Activated CD4-positive, CD25-positive, alpha-beta regulatory T cell treated with anti-CD3 and anti-CD28 coated beads, Interleukin-2, amount 50 U/mL, for 16 hours (primary cell): Measurements from ENCODE around the gene TIMM9.
"Not testable (repeated sequence)": the region's sequence is repeated elsewhere in the genome, so short reads cannot be mapped to it uniquely, and the experiment has no call there.

Source experiments
- DNase-seq: peaks from one replicate; pipeline ENCODE4 v3.0.0-alpha.2; 2020; ENCODE audit warnings: low read depth, low spot score

The TIMM9 gene

DNA sequence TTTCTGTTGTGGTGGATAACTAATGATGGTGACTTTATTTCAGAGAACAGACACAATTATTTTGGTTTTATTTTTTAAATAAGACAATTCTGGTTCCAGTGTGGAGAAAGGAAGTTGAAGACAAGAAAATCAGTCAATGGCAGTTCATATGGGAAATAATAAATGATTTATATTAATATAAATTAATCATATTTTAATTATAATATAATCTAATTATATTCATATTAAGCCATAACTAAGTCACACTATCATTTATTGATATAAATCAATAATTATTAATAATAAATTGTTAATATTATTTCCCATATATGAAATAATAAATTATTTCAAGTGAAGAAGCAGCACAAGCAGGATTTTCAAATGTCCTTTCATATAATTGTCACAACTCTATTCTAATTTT, 28.8 kb downstream of the TIMM9 start:
- no peak for DNase-seq

DNA sequence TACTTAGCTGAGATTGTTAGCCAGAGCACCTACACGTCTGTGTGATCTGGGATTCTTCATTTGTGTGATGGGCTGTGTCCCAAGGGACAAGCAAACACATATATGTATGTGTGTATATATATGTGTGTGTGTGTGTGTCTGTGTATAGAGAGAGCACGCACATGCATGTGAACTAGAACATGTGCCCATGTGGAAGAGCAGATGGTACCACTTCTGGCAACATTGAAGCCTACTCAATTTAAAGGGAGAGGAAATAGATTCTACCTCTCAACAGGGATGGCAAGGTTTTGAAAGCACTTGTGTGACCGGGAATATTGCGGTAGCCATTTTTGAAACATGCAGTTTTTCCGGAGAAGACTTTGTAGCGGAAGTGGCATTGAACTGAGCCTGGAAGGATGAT, 30.2 kb downstream of the TIMM9 start:
- no peak for DNase-seq

DNA sequence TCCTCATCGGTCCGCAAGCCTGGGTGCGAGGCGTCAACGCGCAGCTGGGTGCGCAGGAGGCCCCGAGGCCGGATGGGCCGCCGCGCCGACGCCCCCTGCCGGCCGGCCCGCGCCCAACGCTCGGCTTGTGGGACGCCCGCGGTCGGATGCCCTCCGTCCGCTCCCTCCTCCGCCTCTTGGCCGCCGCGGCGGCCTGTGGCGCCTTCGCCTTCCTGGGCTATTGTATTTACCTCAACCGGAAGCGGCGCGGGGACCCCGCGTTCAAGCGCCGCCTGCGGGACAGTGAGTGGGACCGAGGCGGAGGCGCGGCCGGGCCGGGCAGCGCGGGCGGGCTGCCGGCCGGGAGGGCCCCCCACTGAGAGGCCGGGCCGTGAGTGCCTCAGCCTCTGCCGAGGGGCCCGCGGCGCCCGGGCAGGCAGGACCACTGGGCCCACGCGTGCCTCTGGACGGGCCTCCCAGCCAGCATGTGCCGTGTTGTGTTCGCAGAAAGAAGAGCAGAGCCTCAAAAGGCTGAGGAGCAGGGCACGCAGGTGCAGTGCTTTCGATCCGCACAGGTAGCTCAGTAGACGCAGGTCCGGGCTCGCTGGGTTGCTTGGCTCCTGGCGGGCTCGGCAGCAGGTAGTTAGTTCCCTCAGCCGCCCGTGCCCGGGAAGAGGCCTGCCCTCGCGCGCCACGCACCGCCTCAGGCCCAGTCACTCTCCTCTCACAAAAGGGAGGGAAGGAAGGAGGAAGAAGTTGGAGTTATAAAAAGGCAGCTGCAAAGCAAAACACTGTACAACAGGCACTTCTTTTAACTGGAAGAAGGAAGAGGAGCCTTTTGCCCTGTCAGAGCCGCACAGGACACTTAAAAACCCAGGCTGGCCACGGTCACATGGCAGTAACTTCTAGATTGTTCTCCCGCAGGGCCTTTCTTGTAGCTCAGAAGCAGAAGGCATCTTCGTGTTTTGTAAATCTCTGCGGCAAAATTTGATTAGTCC, 31.2 kb downstream of the TIMM9 start, which contains the start of gene TOMM20L:
Gene TOMM20L, plus strand, starts transcription at position 119 of the 977 bp plus-strand sequence. Its CDS starts 28 bp downstream, at position 147.
- DNase-seq: peak; percentile 39

DNA sequence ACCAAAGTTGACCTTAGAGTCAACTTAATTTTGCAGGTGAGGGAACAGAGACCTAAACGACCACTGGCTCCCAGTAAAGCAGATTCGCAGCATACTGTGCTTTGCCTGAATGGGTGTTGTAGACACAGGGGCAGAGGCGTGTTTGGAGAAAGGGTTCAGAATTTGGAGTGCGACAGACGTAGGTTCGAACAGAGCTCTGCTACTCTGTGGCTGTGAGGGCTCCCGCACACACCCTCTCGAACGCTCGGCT, 31.8 kb downstream of the TIMM9 start:
- no peak for DNase-seq

DNA sequence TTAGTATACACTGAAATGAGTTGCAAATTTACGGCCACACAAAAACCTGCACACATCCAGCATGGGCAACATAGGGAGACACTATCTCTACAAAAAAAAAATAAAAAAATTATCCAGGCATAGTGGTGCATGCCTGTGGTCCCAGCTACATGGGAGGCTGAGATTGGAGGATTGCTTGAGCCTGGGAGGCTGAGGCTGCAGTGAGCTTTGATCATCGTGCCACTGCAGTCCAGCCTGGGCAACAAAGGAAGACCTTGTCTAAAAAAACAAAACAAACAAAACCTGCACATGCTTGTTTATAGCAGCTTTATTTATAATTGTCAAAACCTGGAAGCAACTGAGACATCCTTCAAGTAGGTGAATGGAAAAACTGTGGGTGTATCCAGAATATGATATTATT, 36.5 kb downstream of the TIMM9 start:
- DNase-seq: no peak

DNA sequence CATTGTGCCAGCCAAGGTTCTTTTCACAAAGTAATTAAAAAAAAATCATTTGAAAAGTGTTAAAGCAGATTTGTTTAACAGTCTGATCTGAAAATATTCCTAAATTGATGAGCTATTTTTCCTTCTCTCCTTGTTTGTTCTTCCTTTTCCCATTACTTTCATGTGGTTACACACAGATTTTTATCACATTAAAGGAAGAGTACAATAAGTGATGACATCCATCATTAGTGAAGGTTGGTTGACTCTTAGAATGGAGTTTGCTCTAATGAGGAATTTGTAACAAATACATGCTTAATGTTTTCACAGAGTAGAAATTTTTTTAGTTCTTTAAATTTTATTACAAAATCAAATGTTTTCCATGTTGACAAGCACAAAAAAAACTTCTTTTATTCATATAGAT, 50.5 kb downstream of the TIMM9 start:
- no peak for DNase-seq

DNA sequence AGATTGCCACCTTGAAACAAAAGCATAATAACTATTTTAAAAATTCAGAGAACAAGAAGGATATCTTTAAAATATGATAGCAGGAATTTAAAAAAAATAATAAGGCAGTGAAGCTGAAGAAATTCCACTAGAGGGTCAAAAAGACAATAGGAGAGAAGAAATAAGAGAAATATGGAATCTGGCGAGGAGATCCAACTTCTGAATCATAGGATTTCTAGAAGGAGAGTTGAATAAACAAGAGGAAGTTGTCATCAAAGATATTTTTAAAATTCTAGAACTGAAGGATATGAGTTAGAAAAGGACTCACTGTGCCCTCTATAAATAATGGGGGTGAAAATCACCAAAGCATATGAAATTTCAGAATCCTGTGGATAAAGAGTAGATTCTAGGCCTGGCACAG, 58.4 kb downstream of the TIMM9 start:
- no peak for DNase-seq

DNA sequence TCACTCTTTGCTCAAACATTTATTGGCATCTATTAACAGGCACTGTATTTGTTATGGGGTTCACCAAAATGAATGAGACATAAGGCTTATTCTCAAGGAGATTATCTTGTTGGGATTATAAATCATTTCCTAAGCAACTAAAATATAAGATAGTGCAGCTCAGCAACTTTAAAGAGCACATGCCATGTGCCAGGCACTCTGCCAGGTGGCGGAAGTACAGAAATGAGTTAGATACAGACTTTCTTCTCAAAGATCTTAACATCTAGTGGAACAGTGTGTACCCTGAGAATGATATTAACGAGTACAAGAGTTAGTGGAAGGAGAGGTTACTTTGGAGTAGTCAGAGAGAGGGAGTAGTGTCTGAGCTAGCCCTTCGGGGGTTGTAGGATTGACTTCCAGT, 60.0 kb downstream of the TIMM9 start:
- no peak for DNase-seq

DNA sequence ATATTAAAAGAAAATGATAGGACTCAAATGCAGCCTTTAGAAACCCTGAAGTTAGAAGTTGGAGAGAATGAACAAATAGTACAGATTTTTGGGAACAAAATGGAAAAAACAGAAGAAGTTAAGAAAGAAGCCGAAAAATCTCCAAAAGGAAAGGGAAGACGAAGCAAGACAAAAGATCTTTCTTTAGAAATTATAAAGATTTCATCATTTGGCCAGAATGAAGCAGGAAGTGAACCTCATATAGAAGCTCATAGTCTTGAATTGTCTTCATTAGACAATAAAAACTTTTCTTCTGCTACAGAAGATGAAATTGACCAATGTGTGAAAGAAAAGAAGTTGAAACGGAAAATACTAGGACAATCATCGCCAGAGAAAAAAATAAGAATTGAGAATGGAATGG, 63.0 kb downstream of the TIMM9 start:
- DNase-seq: no peak

DNA sequence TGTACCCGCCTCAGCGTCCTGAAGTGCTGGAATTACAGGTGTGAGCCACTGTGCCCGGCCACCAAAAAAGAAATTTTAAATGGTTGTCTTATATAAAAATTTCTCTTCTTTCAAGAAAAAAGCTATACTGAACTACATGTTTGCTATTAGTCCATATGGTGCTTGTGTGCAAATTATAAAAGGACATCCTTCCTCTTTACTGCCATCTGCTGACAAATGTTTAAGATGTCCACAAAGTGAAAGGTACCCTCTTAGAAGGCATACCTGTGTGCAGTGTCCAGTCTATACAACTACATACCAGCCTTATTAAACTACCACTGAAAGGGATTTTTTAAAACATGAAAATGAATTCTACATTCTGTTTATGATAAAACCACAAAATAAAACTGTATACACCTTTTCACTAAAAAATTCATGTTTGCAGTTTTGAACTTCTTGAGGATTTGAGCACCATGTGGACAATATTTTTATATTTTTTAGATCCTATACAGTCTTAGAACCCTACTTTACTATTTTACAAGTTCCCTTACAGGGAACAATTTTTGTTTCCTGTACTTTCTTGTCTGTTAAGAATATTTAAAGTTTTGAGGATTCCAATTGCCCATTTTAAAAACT, 64.4 kb downstream of the TIMM9 start:
- DNase-seq: no peak

DNA sequence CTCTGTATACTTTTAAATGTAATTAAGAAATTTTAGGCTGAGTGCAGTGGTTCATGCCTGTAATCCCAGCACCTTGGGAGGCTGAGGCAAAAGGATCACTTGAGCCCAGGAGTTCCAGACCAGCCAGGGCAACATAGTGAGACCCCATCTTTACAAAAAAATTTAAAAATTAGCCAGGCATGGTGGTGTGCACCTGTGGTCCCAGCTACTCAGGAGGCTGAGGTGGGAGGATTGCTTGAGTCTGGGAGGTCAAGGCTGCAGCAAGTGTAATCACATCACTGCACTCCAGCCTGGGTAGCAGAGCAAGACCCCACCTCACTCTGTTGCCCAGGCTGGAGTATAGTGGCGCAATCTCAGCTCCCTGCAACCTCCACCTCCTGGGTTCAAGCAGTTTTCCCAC, 65.1 kb downstream of the TIMM9 start:
- not testable (repeated sequence) for DNase-seq
